Stimulated activated CD8-positive, alpha-beta memory T cell treated with anti-CD3 and anti-CD28 coated beads, Interleukin-12 subunit alpha, Interleukin-12 subunit beta, amount 100 ng/mL, for 1 hour (primary cell): ENCODE results near the gene FGFBP2.
A peak's percentile ranks its signal among the peaks of the same experiment; 100 is the strongest.

ENCODE experiments used
- DNase-seq: peaks from one replicate; pipeline ENCODE4 v3.0.0-alpha.2; 2020; ENCODE audit warnings: low read depth

The FGFBP2 gene

DNA sequence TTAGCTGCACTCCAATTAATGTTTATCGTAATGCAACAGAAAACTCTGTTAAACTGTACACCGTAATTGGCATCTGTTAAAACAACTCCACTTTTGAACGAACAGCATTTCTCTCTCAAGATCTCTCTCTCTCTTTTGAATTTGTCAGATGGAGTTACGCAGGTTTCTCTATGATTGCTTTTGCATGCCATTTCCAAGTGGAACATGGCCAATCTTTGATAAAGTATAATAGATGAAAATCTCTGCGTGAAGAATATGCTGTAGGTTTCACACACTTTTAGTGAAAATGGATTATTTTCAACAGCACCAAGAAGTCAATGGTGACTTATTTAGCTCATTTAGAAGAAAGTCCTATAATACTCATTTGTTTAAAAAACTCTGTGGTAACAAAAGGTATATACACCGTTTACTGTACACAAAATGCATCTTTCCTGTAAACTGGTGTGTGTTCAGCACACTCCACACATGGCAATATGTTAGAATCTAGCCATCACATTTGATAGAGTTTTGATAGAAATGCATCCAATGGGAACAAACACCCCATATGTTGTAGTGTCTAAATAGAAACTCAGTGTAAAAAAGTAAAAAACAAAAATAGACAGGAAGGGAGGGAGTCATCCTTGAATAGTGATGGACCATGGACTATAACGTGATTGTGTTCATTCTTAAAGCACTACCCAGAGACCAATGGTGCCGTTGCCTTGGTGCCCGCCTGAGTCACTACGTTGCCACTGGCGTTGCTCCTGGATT is 5.8 kb upstream of the FGFBP2 start:
- no peak for DNase-seq

DNA sequence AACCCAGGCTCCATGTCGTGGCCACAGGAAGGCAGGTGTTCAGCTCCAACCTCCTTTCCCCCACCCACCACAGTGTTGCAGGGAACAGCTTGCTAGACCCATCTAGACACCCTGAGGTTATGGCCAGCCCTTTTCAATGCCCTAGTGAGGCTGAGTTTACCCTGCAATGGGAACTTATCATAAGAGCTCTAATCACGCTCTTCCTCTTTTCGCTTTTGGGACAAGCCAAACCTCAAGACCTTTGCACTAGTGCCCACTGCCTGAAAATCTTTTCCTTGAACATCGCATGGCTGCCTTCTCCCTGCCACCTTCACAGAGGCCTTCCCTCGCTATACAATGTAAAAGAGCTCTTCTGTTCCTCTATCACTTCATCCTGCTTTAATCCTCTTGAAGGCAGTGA is 2.4 kb upstream of the FGFBP2 start:
- DNase-seq, result no peak

DNA sequence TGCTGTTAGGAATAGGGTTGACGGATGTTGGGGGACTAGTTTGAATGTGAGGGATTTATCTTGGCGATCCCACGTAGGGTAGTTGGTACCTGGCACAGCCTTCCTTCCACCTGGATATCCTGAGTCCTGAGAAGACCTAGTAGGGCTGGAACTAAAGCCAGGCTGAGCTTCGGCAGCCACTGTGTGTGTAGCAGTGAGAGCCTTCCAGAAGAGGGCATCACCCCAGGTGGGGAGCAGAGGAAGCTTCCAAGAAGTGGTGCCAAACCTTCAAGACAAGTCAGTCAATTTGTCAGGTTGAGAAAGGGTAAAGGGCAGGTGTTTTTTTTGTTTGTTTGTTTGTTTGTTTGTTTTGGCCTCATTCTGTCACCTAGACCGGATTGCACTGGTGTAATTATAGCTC is 1.2 kb upstream of the FGFBP2 start:
- no peak for DNase-seq

DNA sequence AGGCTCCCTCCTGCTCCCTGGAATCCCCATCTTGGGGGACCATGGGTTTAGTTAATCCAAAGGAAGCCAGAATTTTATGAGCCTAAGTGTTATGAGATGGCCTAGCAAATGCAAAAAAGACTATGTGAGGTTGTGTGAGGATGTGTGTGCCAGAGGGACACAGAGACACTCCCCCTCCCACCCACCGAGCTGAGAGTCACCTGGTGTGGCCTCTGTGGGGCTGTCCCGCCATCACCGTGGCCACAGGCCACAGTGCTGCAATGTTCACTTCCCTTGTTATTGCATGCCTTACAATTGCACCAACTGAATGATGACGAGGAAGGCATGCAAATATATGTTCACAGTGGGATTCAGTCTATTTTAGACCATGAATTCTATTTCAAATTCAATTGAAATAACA is 601 bp upstream of the FGFBP2 start:
- no peak for DNase-seq

DNA sequence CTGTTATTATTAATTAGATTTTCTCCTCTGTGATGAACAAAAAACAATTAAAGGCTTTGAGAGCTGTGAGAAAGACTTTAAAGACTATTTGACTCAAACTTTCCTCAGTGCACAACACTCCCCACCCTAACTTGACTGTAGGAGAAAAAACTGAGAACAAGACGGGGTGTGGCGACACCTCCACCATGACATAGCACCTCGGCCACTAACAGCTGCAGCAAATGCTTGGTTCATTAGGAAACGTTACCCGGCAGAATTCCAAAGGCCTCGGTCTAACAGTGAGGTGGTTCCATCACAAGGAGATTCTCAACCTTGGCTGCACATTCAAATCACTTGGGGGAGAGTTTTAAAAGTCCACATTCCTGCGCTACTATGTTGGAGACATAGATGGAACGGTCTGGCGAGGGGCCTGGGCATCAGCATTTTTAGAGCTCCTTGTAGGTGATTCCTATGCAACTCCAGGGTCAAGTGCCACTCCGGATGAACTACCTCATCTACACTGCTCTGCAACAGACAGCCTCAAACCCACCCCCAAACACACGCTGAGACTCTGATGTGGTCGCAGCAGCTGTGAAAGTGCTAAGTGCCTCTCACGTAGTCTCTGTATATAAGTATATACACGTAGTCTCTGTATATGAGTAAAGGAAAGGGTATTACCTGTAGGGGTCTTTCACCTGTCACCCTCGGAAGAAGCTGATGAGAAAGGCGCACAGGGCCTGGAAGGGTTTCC is 1.0 kb downstream of the FGFBP2 start:
- no peak for DNase-seq

DNA sequence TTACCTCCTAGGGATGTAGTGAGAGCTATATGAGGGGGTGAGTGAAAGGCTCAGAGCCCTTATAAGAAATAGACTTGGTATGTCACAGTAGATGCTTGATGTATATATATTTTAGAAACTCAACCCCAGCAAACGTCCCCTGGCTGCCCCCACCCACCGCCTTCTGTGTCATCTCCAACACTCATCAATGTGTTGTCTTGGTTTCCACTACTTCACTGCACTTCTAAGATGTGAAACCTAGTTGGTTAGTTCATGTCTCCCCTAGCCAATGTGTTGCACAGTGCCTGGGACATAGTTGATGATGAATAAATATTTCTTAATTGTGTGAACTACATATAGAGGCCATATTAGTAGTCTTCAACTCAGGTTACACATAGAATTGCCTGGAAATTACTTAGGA is 4.4 kb downstream of the FGFBP2 start:
- DNase-seq, result no peak

DNA sequence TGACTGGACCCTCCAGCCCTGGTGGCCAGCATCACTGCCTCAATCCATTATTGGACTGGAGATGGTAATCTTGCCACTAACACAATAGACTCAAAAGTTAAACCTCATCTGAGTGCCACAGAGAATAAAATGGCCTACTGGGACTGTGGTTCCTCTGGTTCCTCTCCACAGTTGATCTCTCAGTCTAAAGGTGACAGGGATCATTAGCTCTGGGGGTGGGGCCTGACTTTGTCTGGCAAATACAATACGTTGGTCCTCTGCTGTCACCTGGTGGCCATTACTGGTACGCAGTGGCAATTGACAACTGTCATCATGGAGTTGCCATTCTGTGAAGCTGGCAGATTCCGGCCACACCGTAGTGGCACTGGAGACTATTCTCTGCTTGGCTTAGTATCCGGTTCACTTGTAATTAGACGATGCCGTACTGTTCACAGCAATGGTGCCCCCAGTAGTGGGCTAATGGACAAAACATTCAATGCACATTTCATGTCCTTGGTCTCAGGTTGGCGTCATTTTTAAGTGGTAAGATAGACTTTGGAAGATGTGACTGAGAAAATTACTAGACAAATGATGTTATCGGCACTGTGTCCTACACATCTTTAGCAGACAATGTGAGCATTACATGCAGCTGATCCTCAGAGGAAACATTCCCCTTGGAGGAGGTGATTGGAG is 6.7 kb downstream of the FGFBP2 start:
- peak; percentile 57 for DNase-seq

DNA sequence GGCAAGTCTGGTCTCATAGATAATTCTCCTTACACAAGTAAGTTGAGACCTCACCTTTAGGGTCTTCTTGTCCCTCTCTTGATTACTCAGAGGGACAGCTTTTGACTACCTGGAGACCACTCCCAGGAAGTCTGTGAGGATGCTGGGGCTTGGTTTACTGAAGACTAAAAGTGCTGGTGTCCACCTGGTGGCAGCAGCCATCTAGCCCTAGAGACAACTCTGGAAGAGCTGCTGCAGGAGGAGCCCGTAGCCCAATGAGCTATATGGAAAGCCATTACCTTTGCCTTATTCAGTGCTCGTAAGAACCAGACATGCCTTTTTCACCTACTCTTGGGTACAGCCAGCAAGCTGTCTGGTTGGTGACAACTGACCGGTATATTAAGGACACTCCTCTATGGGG is 7.3 kb downstream of the FGFBP2 start:
- no peak for DNase-seq

DNA sequence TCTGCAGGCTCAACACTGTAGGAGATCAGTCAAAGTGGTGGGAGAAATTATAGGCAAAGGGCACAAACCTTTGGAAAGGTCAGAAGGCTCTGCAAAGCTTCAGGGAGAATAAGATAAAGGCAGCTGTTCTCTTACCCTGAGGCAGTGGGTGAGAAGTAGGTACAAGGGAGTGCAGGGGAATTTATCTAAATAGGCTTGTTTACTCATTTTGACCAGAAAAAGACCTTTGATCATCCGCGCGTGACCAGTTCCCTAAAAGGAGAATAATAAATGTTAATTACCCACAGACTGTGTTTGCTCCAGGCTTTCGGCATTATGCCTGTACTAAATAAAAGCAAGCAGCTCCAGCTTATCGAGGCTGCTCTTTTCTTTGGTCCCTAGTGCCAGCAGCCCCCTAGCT is 9.3 kb downstream of the FGFBP2 start:
- DNase-seq, result no peak

DNA sequence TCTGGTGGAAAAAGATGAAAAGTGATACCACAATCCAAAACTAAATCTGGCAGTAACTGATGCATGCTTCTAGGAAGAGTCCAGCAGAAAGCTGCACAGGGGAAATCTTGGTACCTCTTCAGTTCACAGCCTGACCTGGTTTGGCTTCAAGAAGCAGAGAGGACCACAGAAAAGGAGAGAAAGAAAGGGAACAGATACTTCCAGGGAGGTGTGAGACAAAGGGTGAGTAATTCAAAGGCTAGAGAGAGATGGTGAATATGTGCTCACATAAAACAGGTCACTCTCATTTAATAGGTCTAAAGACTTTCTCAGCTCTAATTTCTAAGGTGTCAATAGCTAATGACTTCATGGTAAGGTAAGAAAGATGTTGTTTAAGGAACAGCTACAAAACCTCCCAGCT is 11.2 kb downstream of the FGFBP2 start:
- no peak for DNase-seq

DNA sequence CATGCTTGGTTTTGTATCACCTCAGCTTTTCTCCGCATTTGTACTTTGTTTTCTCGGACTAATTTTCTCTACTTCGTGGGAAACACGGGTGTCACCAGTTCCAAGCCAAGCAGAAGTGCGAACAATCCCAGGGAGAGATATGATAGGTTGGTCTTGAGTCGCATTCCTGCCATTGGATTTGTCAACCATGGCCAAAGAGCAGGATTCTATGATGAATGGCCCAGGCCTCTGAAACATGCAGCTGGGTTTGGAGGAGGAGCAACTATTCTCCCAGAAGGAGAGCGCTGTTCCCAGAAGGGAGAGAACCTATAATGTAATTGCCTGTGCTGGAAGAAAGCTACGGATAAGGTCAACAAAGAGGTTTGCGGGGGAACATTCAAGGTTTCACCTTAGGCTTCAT is 14.1 kb downstream of the FGFBP2 start:
- no peak for DNase-seq

DNA sequence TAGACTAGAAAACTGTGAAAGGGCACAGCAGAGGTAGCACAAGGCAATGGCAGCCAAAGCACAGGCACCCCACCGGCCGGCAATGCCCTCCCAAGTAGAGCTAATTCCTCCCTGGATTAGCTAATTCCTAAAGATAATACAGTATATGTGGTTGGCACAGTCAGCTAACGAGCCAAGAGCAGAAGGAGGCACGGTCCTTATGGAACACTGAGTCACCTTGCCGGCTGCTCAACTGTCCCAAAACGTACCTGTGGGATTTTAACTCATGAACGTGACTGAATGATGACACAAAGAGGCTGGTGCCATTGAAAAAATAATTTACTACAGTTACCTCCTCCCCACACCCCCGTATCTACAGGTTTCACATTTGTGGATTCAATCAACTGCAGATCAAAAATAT is 15.3 kb downstream of the FGFBP2 start:
- DNase-seq, result no peak

DNA sequence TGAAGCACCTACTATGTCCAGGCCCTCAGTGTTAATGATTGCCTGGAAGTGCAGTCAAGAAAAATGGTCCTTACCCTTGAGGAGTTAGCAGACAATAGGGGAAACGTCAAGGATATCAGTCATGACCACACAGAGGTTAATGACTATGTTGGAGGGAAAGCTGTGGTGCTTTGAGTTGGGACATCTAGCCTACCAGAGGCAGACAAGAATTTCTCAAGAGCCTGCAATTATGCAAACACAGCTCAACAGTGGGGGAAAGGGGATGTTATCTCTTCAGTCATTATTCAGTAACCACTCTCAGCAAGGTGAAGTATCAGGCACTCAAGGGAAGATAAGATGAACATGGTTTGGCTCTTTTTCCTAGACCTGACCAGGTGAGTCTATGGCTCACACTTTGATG is 17.5 kb downstream of the FGFBP2 start:
- DNase-seq, result no peak

DNA sequence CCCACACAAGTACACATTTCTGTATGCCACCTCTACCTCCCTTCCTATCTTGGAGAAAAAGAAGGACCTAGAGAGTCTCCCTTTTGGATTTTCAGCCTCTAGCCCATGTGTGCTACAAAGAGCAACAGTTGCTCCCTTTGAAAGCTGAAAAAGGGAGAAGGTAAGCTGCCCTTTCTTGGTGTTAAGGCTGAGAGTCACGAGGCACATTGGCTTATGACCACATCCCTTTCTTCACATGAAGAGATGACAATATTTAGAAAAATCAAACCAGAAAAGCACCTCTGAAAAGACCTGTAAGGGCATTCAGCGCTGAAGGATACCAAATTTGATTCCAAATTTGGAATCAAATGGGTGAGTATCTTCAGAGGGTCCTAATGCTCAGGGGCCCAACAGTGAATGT is 18.1 kb downstream of the FGFBP2 start:
- DNase-seq, result no peak

DNA sequence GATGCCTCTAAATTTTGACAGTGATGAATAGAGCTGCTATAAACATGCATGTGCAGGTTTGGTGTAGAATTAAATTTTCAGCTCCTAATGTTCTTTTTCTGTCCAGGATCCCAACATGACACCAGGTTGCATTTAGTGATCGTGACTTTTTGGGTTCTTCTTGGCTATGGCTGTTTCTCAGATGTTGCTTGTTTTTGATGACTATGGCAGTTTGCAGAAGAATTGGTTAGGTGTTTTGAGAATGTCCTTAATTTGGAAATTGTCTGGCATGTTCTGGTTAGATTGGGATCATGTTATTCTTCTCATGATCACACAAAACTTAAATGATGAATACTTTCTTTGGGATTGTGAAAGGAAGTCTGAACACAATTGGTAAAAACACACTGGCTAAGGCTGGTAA is 20.7 kb downstream of the FGFBP2 start:
- no peak for DNase-seq

DNA sequence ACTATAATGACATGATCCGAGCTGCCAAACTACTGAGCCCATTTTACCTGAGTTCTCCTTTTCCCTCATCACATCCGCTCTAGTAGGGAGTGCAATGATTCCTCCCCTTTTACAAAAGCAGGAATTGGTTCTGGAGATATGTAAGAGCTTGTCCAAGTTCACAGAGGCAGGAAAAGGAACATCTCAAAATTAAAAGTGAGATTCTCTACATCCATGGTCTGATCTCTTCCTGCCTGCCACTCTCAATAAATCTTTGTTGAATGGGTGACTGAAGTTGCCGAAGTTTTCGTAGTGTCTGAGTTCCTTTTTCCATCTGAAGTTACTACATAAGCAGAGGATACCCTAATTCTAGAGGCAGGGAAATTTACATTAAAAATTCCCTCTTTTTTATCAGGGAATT is 24.3 kb downstream of the FGFBP2 start, which contains the start of gene FGFBP1:
Gene FGFBP1 (minus strand): TSS at position 101 of the 400 bp plus-strand sequence. CDS start 2,108 bp downstream, outside the sequence.
- no peak for DNase-seq

DNA sequence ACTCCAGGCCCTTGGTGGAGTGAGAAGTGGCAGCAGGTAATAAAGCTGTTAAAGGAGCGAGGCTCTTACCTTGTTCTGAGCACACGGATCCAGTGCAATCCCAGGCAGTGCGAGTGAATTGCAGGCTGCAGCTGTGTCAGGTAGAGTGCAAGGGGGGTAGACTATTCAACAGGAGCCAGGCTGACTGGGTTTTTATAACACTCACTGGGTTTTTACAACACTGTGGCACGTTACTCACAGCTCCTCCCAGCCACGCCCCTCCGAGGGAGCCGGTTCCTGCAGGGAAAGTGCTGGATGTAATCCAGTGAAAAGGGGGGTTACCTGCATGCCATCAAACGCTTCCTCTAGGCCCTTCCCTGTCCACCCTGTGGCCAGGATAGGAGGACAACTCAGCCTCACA is 24.8 kb downstream of the FGFBP2 start:
- DNase-seq, result no peak

DNA sequence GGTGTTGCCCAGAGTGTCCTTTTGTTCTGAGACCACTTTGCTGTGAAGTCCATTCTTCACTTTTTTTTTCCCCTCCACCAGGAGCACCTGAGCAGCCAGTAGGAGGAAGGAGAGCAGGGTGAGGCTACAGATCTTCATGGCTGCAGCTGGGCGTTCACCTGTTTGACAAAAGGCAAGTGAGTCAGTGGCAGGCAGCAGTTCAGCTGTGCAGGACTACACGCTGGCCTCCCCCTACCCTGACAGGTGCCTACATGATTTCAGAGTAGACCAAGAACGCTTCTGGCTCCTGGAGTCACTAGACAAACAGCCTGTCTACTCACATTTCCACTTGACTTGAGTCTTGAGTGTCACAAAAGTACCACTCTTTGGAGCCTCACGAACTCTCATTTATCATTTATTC is 26.5 kb downstream of the FGFBP2 start:
- DNase-seq, result no peak

DNA sequence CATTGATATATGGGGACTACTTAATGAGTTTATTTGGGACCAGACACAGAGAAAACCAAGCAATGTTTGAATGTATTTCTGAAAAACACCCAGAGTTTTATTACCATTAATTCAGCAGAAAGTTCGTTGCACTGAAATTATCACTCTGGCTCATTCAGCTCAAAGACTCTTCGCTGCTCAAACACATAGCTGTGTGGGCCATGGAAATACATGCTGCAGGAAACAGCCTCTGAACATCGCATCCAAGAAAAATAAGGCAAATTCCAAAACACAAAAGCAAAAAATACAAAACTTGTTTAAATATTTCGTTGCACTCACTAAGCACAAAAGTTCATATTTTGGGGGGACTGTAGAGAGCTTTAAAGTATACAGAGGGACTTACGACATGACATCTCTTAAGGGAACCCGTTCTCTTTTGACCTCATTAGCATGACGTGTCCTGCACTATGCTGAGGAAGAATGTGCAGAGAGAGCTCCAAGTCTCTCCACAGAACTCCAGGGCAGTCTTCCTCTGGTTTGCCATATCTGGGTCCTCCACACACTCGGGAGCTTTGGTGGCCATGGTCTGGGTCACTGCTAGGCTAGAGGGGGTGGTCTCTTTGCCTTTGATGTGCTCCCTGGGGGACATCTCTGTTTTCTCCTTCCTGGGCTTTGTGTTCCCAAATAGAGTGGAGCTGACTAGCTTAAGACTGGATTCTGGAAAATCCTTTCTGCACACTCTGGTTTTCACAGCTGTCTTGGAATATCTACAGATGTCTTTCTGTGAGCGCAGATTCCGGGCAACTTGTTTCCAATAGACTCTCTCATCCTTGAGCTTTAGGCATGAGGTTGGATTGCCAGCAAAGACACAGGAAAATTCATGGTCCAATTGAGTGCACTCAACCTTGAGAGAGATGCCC is 27.2 kb downstream of the FGFBP2 start:
- DNase-seq, result no peak

DNA sequence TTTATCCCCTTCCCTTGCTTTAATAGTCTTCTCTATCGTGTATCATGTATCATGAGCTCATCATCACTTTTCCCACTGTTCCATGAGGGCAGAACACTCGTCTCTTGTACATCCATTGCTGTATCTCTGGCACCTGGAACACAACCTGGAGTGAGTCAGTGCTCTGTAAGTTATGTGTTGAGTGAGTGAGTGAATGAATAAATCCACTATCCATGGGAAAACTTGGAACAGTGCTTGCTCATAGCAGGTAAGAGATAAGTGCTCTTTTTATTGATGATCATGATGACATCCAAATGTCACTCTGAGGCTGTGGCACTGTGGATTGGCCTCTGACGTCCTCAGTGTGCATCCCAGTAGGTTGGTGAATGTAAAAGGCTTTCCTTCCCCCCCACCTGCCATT is 28.7 kb downstream of the FGFBP2 start:
- no peak for DNase-seq

DNA sequence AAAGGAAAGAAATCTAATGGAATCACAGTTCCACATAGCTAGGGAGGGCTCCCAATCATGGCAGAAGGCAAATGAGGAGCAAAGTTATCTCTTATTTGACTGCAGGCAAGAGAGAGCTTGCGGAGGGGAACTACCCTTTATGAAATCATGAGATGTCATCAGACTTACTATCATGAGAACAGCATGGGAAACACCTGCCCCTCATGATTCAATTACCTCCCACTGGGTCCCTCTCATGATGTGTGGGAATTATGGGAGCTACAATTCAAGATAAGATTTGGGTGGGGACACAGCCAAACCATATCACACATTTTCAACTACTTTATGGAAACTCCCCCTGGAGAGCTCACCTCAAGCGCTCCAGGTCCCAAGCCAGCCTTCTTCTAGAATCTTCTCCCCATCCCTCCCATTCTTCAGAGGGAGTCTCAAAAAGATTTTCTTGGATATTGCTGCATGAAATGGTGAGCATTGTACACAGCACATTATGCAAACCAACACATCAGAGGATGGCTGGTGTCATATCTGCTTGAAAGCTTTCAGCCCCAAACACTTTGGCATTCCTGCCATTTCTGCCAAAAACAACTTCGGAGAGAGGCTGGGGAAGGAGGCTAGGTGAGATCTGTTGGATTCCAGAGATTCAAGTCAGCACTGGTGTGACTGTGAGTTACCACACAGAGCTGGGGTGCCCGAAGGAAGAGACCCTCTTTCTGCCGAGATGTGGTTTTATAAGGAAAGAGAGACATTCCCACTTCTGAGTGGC is 31.3 kb downstream of the FGFBP2 start:
- DNase-seq, result no peak
